Measurements from ENCODE around the gene NRN1L.

- TF ChIP-seq EZH2 (IDR thresholded peaks at IDR 0.05; ENCODE audit: borderline replicate concordance, low read length) (no peak), CTCF (IDR thresholded peaks at IDR 0.05; ENCODE audit: low read length) (no peak)
These were observed 43.5 kb downstream of the NRN1L start for GRCh38 chr16:67928147-67928546.

Measured in OCI-LY1 (cell line).